Vagina (tissue), 2 donors: ENCODE data around the gene SMARCA4. TPM values are rescaled to one million over a fixed set of nuclear protein-coding genes. Genes with fewer than 3 reads are reported as not detected.
A peak's percentile ranks its signal among the peaks of the same experiment; 100 is the strongest.

ENCODE experiments used
- DNase-seq, 2 donors: peaks; one replicate each; pipeline ENCODE4 v3.0.0-alpha.2; 2017; ENCODE audit errors: extremely low spot score in 2 of 2
- H3K27ac ChIP-seq: fragments of 200-600 bp; sonication (generic); one replicate; pipeline ENCODE4 v1.5.1; 2019
- H3K27me3 ChIP-seq: fragments of 200-600 bp; sonication (generic); one replicate; pipeline ENCODE4 v1.5.1; 2019
- H3K36me3 ChIP-seq, 2 donors: fragments of 200-600 bp; sonication (generic); one replicate each; pipeline ENCODE4 v1.5.1; 2017 to 2019
- H3K4me1 ChIP-seq: fragments of 200-600 bp; sonication (generic); one replicate; pipeline ENCODE4 v1.5.1; 2019
- H3K4me3 ChIP-seq, 2 donors: fragments of 200-600 bp; sonication (generic); 1 replicate in 1 of 2; 2 replicates in 1 of 2; pipeline ENCODE4 v1.5.1; 2016 to 2019
- H3K9me3 ChIP-seq: fragments of 200-600 bp; sonication (generic); one replicate; pipeline ENCODE4 v1.5.1; 2019
- POLR2A ChIP-seq, 2 donors: fragments of 450-650 bp; IDR thresholded peaks; one replicate each; pipeline ENCODE4 v1.6.1; 2017; ENCODE audit warnings: antibody characterized with exemption in 2 of 2, mild to moderate bottlenecking in 2 of 2, moderate library complexity in 2 of 2
- POLR2AphosphoS5 ChIP-seq, 2 donors: sonication (generic); formaldehyde crosslinking; IDR thresholded peaks; one replicate each; pipeline ENCODE4 v1.9.0; 2017; ENCODE audit warnings: antibody characterized with exemption in 2 of 2, mild to moderate bottlenecking in 2 of 2, low read depth in 1 of 2; ENCODE audit not compliant: insufficient read depth in 1 of 2
- intact Hi-C: fragments of 100-400 bp; cut with DNase I; formaldehyde crosslinking; loops from one replicate; pipeline ENCODE4 v1.15.1; 2023
- total RNA-seq: library from RNA; depleted of rRNA; stranded (reverse); fragments of >200 nt; gene quantifications from one replicate; pipeline ENCODE4 v1.2.3, GENCODE V29; 2016
- TF ChIP-seq, protein P1 (sequence below), 3 experiments: fragments of 450-650 bp in 2 of 3; fragments of 200-600 bp in 1 of 3; sonication (generic) in 1 of 3; IDR thresholded peaks; one replicate each; pipeline ENCODE4 v1.5.1; 2017 to 2019; ENCODE audit warnings: antibody characterized with exemption in 3 of 3, mild to moderate bottlenecking in 2 of 3, moderate library complexity in 2 of 3

Gene SMARCA4
- total RNA-seq, 1 donor from 2014 or later = 90.4 TPM

DNA sequence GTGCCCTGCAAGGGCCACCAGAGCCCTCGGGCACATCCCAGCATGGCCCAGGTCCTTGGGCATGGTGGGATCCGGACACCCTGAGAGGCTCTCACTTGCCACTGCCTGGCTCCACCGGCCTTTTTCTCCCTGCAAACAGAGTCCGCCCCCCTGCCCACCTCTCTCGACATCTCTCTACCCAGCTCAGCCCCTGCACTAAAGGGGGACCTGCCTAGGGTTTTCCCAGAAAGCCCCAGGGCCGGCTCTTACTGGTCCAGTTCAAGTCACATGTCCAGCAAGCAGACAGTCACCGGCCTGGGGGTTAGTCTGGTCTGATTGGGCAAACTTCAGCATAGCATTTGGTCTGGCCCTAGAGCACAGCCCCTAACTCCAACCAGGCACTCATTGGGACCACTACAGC is 52.9 kb downstream of the SMARCA4 start:
- DNase-seq = no peak
- Histone ChIP-seq H3K27ac (no peak overlapping the region), H3K4me3 (no peak overlapping the region), H3K9me3 (no peaks in the 10 kb centered on the region), H3K36me3 (peaks cover 0 to 87% of the 10 kb centered on the region in 2 donors), H3K27me3 (no peaks in the 10 kb centered on the region), H3K4me1 (no peaks in the 10 kb centered on the region)
- no peak for TF ChIP-seq POLR2AphosphoS5 (IDR thresholded peaks at IDR 0.05; ENCODE audit: insufficient read depth in 1 of 2, low read depth in 1 of 2)
- TF ChIP-seq, protein P1, sequence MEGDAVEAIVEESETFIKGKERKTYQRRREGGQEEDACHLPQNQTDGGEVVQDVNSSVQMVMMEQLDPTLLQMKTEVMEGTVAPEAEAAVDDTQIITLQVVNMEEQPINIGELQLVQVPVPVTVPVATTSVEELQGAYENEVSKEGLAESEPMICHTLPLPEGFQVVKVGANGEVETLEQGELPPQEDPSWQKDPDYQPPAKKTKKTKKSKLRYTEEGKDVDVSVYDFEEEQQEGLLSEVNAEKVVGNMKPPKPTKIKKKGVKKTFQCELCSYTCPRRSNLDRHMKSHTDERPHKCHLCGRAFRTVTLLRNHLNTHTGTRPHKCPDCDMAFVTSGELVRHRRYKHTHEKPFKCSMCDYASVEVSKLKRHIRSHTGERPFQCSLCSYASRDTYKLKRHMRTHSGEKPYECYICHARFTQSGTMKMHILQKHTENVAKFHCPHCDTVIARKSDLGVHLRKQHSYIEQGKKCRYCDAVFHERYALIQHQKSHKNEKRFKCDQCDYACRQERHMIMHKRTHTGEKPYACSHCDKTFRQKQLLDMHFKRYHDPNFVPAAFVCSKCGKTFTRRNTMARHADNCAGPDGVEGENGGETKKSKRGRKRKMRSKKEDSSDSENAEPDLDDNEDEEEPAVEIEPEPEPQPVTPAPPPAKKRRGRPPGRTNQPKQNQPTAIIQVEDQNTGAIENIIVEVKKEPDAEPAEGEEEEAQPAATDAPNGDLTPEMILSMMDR (IDR thresholded peaks at IDR 0.05) = no peak
- TF ChIP-seq POLR2A (IDR thresholded peaks at IDR 0.05) = no peak
- intact Hi-C loops = no loop called here

GRCh38 chr19:11014403-11014911 is 53.6 kb downstream of the SMARCA4 start:
- Histone ChIP-seq H3K4me3 (no peak overlapping the region), H3K9me3 (no peaks in the 10 kb centered on the region), H3K4me1 (no peaks in the 10 kb centered on the region), H3K27me3 (no peaks in the 10 kb centered on the region), H3K36me3 (peaks cover 0 to 90% of the 10 kb centered on the region in 2 donors), H3K27ac (no peak overlapping the region)
- DNase-seq = no peak
- intact Hi-C loops = no loop called here
- TF ChIP-seq, protein P1 (IDR thresholded peaks at IDR 0.05) = no peak
- no peak for TF ChIP-seq POLR2A (IDR thresholded peaks at IDR 0.05)
- no peak for TF ChIP-seq POLR2AphosphoS5 (IDR thresholded peaks at IDR 0.05; ENCODE audit: insufficient read depth in 1 of 2, low read depth in 1 of 2)

- H3K27ac ChIP-seq = no peak overlapping the region
- TF ChIP-seq POLR2AphosphoS5 (IDR thresholded peaks at IDR 0.05; ENCODE audit: insufficient read depth in 1 of 2, low read depth in 1 of 2) = no peak
- TF ChIP-seq POLR2A (IDR thresholded peaks at IDR 0.05) = no peak
- TF ChIP-seq, protein P1 (IDR thresholded peaks at IDR 0.05) = no peak
- intact Hi-C loops = no loop called here
- peaks cover 0 to 93% of the 10 kb centered on the region in 2 donors for H3K36me3 ChIP-seq
- H3K27me3 ChIP-seq = no peaks in the 10 kb centered on the region
- H3K9me3 ChIP-seq = no peaks in the 10 kb centered on the region
- no peaks in the 10 kb centered on the region for H3K4me1 ChIP-seq
- H3K4me3 ChIP-seq = no peak overlapping the region
- DNase-seq = no peak
These were observed 55.8 kb downstream of the SMARCA4 start for GRCh38 chr19:11016631-11017030.

DNA sequence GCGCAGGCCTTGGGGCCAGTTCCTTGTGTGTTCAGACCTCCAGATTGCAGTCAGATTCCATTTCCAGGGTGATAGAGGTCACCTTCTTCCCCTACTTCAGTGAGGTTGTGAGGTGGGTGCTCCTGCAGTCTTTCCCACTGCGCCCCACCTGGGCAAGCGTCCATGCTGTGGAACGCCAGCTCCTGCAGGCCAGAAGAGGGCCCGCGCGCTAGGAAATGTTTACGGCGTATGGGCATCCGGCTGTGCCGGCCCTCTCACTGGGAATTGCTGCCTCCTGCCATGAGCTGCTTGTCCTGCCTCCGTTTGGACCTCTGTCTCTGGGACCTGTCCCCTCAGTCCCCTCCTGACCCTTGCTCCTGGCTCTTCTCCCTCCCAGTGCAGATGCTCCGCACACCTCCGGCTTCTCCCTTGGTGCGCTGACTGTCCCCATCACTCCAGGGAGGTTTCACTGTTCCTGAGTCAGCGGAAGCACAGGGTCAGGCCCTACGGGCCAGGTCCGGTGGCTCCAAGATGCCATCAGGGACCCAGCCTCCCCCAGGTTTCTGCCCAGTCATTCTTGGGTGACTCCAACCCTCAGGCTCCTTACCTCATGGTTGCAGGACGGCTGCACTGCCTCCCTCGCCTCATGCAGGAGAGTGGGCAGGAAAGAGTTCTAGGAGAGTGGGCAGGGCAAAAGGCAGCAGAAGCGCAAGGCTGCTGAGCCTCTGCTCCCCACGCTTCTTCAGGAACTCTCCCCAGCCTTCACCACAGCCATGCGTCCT is 56.6 kb downstream of the SMARCA4 start:
- Histone ChIP-seq H3K27ac (no peak overlapping the region), H3K4me1 (no peaks in the 10 kb centered on the region), H3K4me3 (no peak overlapping the region), H3K9me3 (no peaks in the 10 kb centered on the region), H3K27me3 (no peaks in the 10 kb centered on the region), H3K36me3 (peaks cover 0 to 93% of the 10 kb centered on the region in 2 donors)
- intact Hi-C loops = no loop called here
- TF ChIP-seq POLR2A (IDR thresholded peaks at IDR 0.05) (no peak), POLR2AphosphoS5 (IDR thresholded peaks at IDR 0.05; ENCODE audit: insufficient read depth in 1 of 2, low read depth in 1 of 2) (no peak)
- TF ChIP-seq, protein P1 (IDR thresholded peaks at IDR 0.05) = no peak
- no peak for DNase-seq

DNA sequence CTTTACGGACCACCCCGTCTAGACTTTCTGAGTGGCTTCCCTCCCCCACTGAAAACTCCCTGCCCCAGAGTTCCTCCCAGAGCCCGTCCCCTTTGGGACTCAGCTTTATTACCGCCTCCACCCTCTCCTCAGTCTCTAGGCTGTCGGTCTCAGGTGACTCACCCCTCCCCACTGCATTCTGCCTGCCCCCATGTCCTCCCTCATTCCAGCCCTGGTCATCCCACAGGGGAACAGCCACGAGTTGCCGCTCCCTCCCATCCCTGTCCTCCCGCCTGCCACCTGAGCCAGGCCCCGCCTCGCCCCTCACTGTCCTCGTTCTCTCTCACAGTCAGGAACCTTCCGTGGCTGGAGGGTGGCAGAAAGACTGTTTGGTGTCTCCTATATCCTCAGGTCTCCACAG is 57.3 kb downstream of the SMARCA4 start:
- Histone ChIP-seq H3K4me1 (no peaks in the 10 kb centered on the region), H3K9me3 (no peaks in the 10 kb centered on the region), H3K36me3 (peaks cover 0 to 91% of the 10 kb centered on the region in 2 donors), H3K4me3 (no peak overlapping the region), H3K27me3 (no peaks in the 10 kb centered on the region), H3K27ac (peak overlapping the region; percentile 24)
- intact Hi-C loops = no loop called here
- TF ChIP-seq, protein P1 (IDR thresholded peaks at IDR 0.05) = no peak
- TF ChIP-seq POLR2AphosphoS5 (IDR thresholded peaks at IDR 0.05; ENCODE audit: insufficient read depth in 1 of 2, low read depth in 1 of 2) (peak in 1 of 2 donors; percentile 40), POLR2A (IDR thresholded peaks at IDR 0.05) (no peak)
- DNase-seq = no peak
